ENCODE results near the gene FHOD3.

- TF ChIP-seq CTCF (IDR thresholded peaks at IDR 0.05) (no peak), POLR2AphosphoS5 (IDR thresholded peaks at IDR 0.05; ENCODE audit: low read depth, low read length) (no peak), TCF7L2 (IDR thresholded peaks at IDR 0.05; ENCODE audit: low read depth, low read length) (no peak), REST (IDR thresholded peaks at IDR 0.05; ENCODE audit: insufficient read depth in 1 of 2, low read depth in 2 of 2, low read length in 1 of 2) (no peak), SIN3A (IDR thresholded peaks at IDR 0.05; ENCODE audit: borderline replicate concordance, insufficient read depth, low read depth, low read length) (no peak)
Measured at GRCh38 chr18:36481935-36482334, 184.4 kb downstream of the FHOD3 start.

All from Panc1 (cell line).